WTC11 (cell line): ENCODE results near the gene THAP2. TPM values are rescaled to one million over a fixed set of nuclear protein-coding genes. Genes with fewer than 3 reads are reported as not detected.
"Not testable (repeated sequence)": the region's sequence is repeated elsewhere in the genome, so short reads cannot be mapped to it uniquely, and the experiment has no call there.

Experiments
- ATAC-seq: fragments of 200-7000 bp; cut with Tn5 transposase; 2 replicates; pipeline ENCODE4 v1.10.0; 2021; ENCODE audit warnings: mild to moderate bottlenecking, moderate library complexity
- CTCF ChIA-PET: fragments of 300-600 bp; sonication (Branson Sonifier 250); formaldehyde crosslinking; loops from one replicate; lab custom pipeline; 2021; ENCODE audit warnings: antibody characterized with exemption; lab: Charles Lee
- POLR2A ChIA-PET: fragments of 350-600 bp; sonication (Branson Sonifier 250); formaldehyde crosslinking; loops from one replicate; lab custom pipeline; 2021; ENCODE audit warnings: antibody characterized with exemption; lab: Charles Lee
- DNase-seq: peaks from one replicate; pipeline ENCODE4 v3.0.0; 2021; ENCODE audit warnings: low spot score
- H3K27ac Mint-ChIP-seq: 2 replicates; pipeline ENCODE4 v1.8.0; 2021; ENCODE audit warnings: mixed read lengths
- H3K27me3 Mint-ChIP-seq: 2 replicates; pipeline ENCODE4 v1.8.0; 2021; ENCODE audit warnings: low read depth, mild to moderate bottlenecking, moderate library complexity, mixed read lengths
- H3K36me3 Mint-ChIP-seq: 2 replicates; pipeline ENCODE4 v1.8.0; 2021; ENCODE audit warnings: mixed read lengths
- H3K4me1 Mint-ChIP-seq: 2 replicates; pipeline ENCODE4 v1.8.0; 2022; ENCODE audit warnings: mixed read lengths
- H3K4me3 Mint-ChIP-seq: 2 replicates; pipeline ENCODE4 v1.8.0; 2021; ENCODE audit warnings: mild to moderate bottlenecking, moderate library complexity, mixed read lengths
- H3K9me3 Mint-ChIP-seq: 2 replicates; pipeline ENCODE4 v1.8.0; 2021; ENCODE audit warnings: mixed read lengths
- ARID4B ChIP-seq: sonication (generic); formaldehyde crosslinking; IDR thresholded peaks from 2 replicates; pipeline ENCODE4 v1.8.0; 2023; ENCODE audit warnings: missing genetic modification reagents, mild to moderate bottlenecking, borderline replicate concordance
- ESRRA ChIP-seq: sonication (generic); formaldehyde crosslinking; IDR thresholded peaks from 2 replicates; pipeline ENCODE4 v1.8.1; 2022; ENCODE audit warnings: mild to moderate bottlenecking, missing genetic modification reagents, borderline replicate concordance
- FOXP1 ChIP-seq: sonication (generic); formaldehyde crosslinking; IDR thresholded peaks from 2 replicates; pipeline ENCODE4 v1.8.0; 2022; ENCODE audit warnings: missing genetic modification reagents, mild to moderate bottlenecking, moderate library complexity, borderline replicate concordance
- GTF2I ChIP-seq: fragments of 250-450 bp; sonication (Bioruptor Pico); conservative IDR thresholded peaks from 2 replicates; pipeline ENCODE4 v1.4.0; 2021; ENCODE audit warnings: mild to moderate bottlenecking
- HMGA2 ChIP-seq: fragments of 250-450 bp; sonication (Bioruptor Pico); IDR thresholded peaks from 2 replicates; pipeline ENCODE4 v1.4.0; 2021; ENCODE audit warnings: mild to moderate bottlenecking, moderate library complexity
- NR2C2 ChIP-seq: sonication (generic); formaldehyde crosslinking; IDR thresholded peaks from 2 replicates; pipeline ENCODE4 v1.8.0; 2022; ENCODE audit warnings: mild to moderate bottlenecking, missing genetic modification reagents
- SOX15 ChIP-seq: fragments of 250-450 bp; sonication (Bioruptor Pico); IDR thresholded peaks from 2 replicates; pipeline ENCODE4 v1.9.0; 2021; ENCODE audit warnings: mild to moderate bottlenecking
- ZNF532 ChIP-seq: fragments of 250-450 bp; sonication (Bioruptor Pico); IDR thresholded peaks from 2 replicates; pipeline ENCODE4 v1.9.0; 2021; ENCODE audit warnings: mild to moderate bottlenecking, borderline replicate concordance
- total RNA-seq: library from RNA; stranded (reverse); gene quantifications from 3 replicates; pipeline ENCODE4 v1.2.3, GENCODE V29; 2021
- TF ChIP-seq, protein P1 (sequence below): sonication (generic); formaldehyde crosslinking; IDR thresholded peaks from 2 replicates; pipeline ENCODE4 v1.8.1; 2022; ENCODE audit warnings: low read depth, missing genetic modification reagents, borderline replicate concordance
- TF ChIP-seq, protein P2 (sequence below): sonication (generic); formaldehyde crosslinking; IDR thresholded peaks from 2 replicates; pipeline ENCODE4 v1.8.0; 2022; ENCODE audit warnings: mild to moderate bottlenecking, missing genetic modification reagents
- TF ChIP-seq, protein P3 (sequence below): fragments of 250-450 bp; sonication (Bioruptor Pico); IDR thresholded peaks from 2 replicates; pipeline ENCODE4 v1.8.0; 2021; ENCODE audit warnings: mild to moderate bottlenecking

Gene THAP2
- total RNA-seq, 1 experiment from 2014 or later, result 6.4 TPM

DNA sequence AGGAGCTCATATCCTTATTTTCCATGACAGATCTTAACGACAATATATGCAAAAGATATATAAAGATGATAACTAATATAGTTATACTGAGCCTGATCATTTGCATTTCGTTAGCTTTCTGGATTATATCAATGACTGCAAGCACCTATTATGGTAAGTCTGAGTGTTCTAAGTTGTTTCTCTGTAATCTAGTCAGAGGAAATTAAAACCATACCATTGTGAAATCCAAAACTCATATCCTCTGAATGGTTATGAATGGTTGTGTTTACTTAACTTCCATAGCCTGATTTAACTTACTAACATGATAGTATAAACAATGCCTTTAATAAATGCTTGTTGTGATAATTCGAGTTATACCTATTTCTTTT is 22.5 kb downstream of the THAP2 start:
- POLR2A ChIA-PET, result interaction anchor here (0.7 to 4.3 kb wide), 5 partner anchors 9 to 68 kb away, joined by 3 to 45 read pairs (median 8); partner anchors contain the start of genes RAB21, THAP2 and ZFC3H1
- H3K27ac Mint-ChIP-seq, result peak overlapping the region; percentile 99
- H3K9me3 Mint-ChIP-seq, result no peaks in the 10 kb centered on the region

GRCh38 chr12:71687172-71687571 is 23.1 kb downstream of the THAP2 start:
- Mint-ChIP-seq H3K4me3 (peak overlapping the region; percentile 95), H3K4me1 (peaks cover 14% of the 10 kb centered on the region)
- H3K9me3 Mint-ChIP-seq, H3K27ac Mint-ChIP-seq, DNase-seq, H3K27me3 Mint-ChIP-seq, ATAC-seq, H3K36me3 Mint-ChIP-seq: not testable (repeated sequence)
- CTCF ChIA-PET, result interaction anchor here (0.8 to 3.6 kb wide), 4 partner anchors 45 to 60 kb away, joined by 3 to 41 read pairs (median 6); no protein-coding TSS in a partner anchor
- POLR2A ChIA-PET, result interaction anchor here (0.6 to 4.3 kb wide), 2 partner anchors 18 to 24 kb away, joined by 4 to 45 read pairs; partner anchors contain the start of genes THAP2 and ZFC3H1

More for the DNA sequence above, 22.5 kb downstream of the THAP2 start:
- DNase-seq (no peak), ATAC-seq (no peak)
- Mint-ChIP-seq H3K36me3 (no peaks in the 10 kb centered on the region), H3K4me1 (peaks cover 14% of the 10 kb centered on the region), H3K4me3 (peak overlapping the region; percentile 95), H3K27me3 (no peaks in the 10 kb centered on the region)
- CTCF ChIA-PET, result interaction anchor here (0.8 to 3.6 kb wide), 6 partner anchors 9 to 63 kb away, joined by 3 to 41 read pairs (median 4); partner anchors contain the start of genes THAP2 and ZFC3H1
- no peak for TF ChIP-seq ESRRA (CRISPR knock-in tag)

DNA sequence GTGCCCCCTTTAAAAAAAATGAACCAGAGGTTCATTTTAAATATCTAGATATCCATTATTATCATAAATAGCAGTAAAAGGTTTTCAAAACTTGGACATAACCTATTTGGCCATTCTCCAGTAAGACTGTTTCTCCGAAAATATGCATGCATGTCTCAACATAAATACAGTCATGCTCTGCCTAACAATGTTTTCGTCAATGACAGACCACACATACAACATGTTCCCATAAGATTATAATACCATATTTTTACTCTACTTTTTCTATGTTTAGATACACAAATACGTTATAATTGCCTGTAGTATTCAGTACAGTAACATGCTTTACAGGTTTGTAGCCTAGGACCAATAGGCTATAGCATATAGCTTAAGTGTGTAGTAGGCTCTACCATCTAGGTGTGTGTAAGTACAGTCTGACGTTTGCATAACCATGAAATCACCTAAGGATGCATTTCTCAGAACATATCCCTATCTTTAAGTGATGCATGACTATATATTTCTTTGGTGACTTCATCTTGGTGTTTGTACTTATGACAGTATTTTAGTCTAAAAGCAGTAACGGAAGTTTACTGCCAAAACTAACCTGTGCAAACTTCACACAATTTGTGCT is 25.0 kb downstream of the THAP2 start:
- H3K36me3 Mint-ChIP-seq, result no peaks in the 10 kb centered on the region
- H3K4me1 Mint-ChIP-seq, result peaks cover 14% of the 10 kb centered on the region
- H3K9me3 Mint-ChIP-seq, result no peaks in the 10 kb centered on the region
- H3K4me3 Mint-ChIP-seq, result no peak overlapping the region
- no peaks in the 10 kb centered on the region for H3K27me3 Mint-ChIP-seq
- DNase-seq, result no peak
- ChIA-PET POLR2A (no interaction called here), CTCF (no interaction called here)
- TF ChIP-seq GTF2I (CRISPR knock-in tag) (no peak), NR2C2 (CRISPR knock-in tag) (no peak), ARID4B (no peak), HMGA2 (CRISPR knock-in tag) (no peak), SOX15 (CRISPR knock-in tag) (no peak)
- TF ChIP-seq, protein P1, sequence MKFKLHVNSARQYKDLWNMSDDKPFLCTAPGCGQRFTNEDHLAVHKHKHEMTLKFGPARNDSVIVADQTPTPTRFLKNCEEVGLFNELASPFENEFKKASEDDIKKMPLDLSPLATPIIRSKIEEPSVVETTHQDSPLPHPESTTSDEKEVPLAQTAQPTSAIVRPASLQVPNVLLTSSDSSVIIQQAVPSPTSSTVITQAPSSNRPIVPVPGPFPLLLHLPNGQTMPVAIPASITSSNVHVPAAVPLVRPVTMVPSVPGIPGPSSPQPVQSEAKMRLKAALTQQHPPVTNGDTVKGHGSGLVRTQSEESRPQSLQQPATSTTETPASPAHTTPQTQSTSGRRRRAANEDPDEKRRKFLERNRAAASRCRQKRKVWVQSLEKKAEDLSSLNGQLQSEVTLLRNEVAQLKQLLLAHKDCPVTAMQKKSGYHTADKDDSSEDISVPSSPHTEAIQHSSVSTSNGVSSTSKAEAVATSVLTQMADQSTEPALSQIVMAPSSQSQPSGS, result no peak
- TF ChIP-seq, protein P2, sequence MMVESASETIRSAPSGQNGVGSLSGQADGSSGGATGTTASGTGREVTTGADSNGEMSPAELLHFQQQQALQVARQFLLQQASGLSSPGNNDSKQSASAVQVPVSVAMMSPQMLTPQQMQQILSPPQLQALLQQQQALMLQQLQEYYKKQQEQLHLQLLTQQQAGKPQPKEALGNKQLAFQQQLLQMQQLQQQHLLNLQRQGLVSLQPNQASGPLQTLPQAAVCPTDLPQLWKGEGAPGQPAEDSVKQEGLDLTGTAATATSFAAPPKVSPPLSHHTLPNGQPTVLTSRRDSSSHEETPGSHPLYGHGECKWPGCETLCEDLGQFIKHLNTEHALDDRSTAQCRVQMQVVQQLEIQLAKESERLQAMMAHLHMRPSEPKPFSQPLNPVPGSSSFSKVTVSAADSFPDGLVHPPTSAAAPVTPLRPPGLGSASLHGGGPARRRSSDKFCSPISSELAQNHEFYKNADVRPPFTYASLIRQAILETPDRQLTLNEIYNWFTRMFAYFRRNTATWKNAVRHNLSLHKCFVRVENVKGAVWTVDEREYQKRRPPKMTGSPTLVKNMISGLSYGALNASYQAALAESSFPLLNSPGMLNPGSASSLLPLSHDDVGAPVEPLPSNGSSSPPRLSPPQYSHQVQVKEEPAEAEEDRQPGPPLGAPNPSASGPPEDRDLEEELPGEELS, result no peak
- no peak overlapping the region for H3K27ac Mint-ChIP-seq
- ATAC-seq, result no peak

DNA sequence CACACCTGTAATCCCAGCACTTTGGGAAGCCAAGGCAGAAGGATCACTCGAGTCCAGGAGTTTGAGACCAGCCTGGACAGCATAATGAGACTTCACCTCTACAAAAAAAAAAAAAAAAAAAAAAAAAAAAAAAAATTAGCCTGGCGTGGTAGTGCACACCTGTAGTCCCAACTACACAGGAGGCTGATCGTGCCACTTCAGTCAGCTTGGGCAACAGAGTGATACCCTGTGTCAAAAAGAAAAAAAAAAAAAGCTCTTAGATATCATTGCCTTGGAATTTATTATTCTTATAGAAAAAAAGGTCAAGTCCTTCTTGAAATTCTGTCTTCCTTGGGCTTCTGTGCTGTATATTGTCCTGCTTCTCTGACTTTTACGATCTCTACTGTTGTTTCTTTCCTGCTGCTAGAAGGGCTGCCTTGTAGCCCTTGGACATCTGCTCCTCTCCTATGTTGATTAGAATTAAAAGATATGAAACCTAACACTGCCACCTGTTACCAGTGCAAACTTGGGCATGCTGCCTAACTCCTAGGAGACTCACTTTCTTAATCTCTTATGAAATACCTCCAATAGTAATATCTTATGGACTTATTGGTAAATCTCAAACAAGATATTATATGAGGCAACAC is 27.5 kb downstream of the THAP2 start:
- Mint-ChIP-seq H3K27me3 (no peaks in the 10 kb centered on the region), H3K27ac (no peak overlapping the region), H3K4me1 (peaks cover 16% of the 10 kb centered on the region), H3K4me3 (no peak overlapping the region)
- ATAC-seq (no peak), DNase-seq (no peak)
- CTCF ChIA-PET, result no interaction called here
- TF ChIP-seq, protein P3, sequence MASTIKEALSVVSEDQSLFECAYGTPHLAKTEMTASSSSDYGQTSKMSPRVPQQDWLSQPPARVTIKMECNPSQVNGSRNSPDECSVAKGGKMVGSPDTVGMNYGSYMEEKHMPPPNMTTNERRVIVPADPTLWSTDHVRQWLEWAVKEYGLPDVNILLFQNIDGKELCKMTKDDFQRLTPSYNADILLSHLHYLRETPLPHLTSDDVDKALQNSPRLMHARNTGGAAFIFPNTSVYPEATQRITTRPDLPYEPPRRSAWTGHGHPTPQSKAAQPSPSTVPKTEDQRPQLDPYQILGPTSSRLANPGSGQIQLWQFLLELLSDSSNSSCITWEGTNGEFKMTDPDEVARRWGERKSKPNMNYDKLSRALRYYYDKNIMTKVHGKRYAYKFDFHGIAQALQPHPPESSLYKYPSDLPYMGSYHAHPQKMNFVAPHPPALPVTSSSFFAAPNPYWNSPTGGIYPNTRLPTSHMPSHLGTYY (CRISPR knock-in tag), result no peak
- TF ChIP-seq ZNF532 (no peak), FOXP1 (CRISPR knock-in tag) (no peak)
- TF ChIP-seq, all 79 proteins: peak for 0
- POLR2A ChIA-PET, result no interaction called here
- Mint-ChIP-seq H3K9me3 (no peaks in the 10 kb centered on the region), H3K36me3 (no peaks in the 10 kb centered on the region)
